HCT116 (cell line): ENCODE results near the gene CHAF1A. TPM values are rescaled to one million over a fixed set of nuclear protein-coding genes. Genes with fewer than 3 reads are reported as not detected.

Experiments used
- ATAC-seq: fragments of 200-7000 bp; cut with Tn5 transposase; 2 replicates; pipeline ENCODE4 v1.9.1; 2020; ENCODE audit warnings: mild to moderate bottlenecking, moderate library complexity
- BruUV-seq: library from RNA; stranded (reverse); fragments of 400-500 nt; replicated peaks from 2 replicates; lab custom pipeline; 2021; lab: Mats Ljungman, UMichigan
- CTCF ChIA-PET: fragments of 300-600 bp; sonication (Branson Sonifier 250); formaldehyde crosslinking; loops from one replicate; lab custom pipeline; 2021; ENCODE audit warnings: antibody characterized with exemption; lab: Charles Lee
- POLR2A ChIA-PET: fragments of 300-600, 350-600 bp; sonication (Branson Sonifier 250); formaldehyde crosslinking; loops from one replicate; lab custom pipeline; 2021; ENCODE audit warnings: antibody characterized with exemption; lab: Charles Lee
- RAD21 ChIA-PET, 2 experiments: fragments of 300-600 bp; sonication (Branson Sonifier 250); formaldehyde crosslinking; loops; one replicate each; lab custom pipeline; 2023; ENCODE audit warnings: low total read pairs in 2 of 2; ENCODE audit not compliant: uncharacterized antibody in 2 of 2, unreplicated experiment in 2 of 2, low non-redundant PET in 1 of 2; lab: Charles Lee
- DNase-seq: peaks from one replicate; pipeline ENCODE4 v3.0.0-alpha.2; 2010; ENCODE audit warnings: low read depth, low spot score
- H2AFZ ChIP-seq: fragments of 200-600 bp; shearing (Covaris generic), sonication (generic); 2 replicates; pipeline ENCODE4 v1.6.1; 2017; ENCODE audit warnings: low read depth, mixed run types, mixed read lengths, antibody characterized with exemption, low read length; ENCODE audit not compliant: poor library complexity, severe bottlenecking
- H3K27ac ChIP-seq: 2 replicates; pipeline ENCODE4 v1.5.1; 2012; ENCODE audit warnings: low read depth, low read length
- H3K27me3 ChIP-seq: fragments of 200-600 bp; sonication (generic); 2 replicates; pipeline ENCODE4 v1.6.1; 2016; ENCODE audit warnings: mixed run types, low read length, mixed read lengths; ENCODE audit not compliant: insufficient read depth
- H3K36me3 ChIP-seq, 2 experiments: fragments of 200-500 bp in 1 of 2; fragments of 200-600 bp in 1 of 2; sonication (Bioruptor generic) in 1 of 2; sonication (generic) in 1 of 2; 2 replicates each; pipeline versions ENCODE4 v1.5.1 to v1.6.1; 2014 to 2016; ENCODE audit warnings: low read length in 2 of 2, inconsistent platforms in 1 of 2, mixed read lengths in 1 of 2, mixed run types in 1 of 2; ENCODE audit not compliant: insufficient read depth in 2 of 2, control insufficient read depth in 1 of 2
- H3K4me1 ChIP-seq, 2 experiments: fragments of 200-600 bp in 1 of 2; sonication (generic) in 1 of 2; 2 replicates each; pipeline versions ENCODE4 v1.5.1 to v1.6.1; 2012 to 2017; ENCODE audit warnings: low read length in 2 of 2, inconsistent platforms in 1 of 2, mild to moderate bottlenecking in 1 of 2, mixed read lengths in 1 of 2, mixed run types in 1 of 2, moderate library complexity in 1 of 2; ENCODE audit not compliant: insufficient read depth in 2 of 2, control insufficient read depth in 1 of 2
- H3K4me2 ChIP-seq: fragments of 200-600 bp; sonication (generic); 2 replicates; pipeline ENCODE4 v1.6.1; 2017; ENCODE audit warnings: mixed run types, low read length, mixed read lengths
- H3K4me3 ChIP-seq, 2 experiments: fragments of 200-600 bp in 1 of 2; sonication (generic) in 1 of 2; replicated peaks in 1 of 2; 2 replicates each; pipeline ENCODE4 v1.5.1; 2011 to 2016; ENCODE audit warnings: low read length in 2 of 2, control low read depth in 1 of 2, low read depth in 1 of 2, mild to moderate bottlenecking in 1 of 2, mixed read lengths in 1 of 2, mixed run types in 1 of 2
- H3K79me2 ChIP-seq: fragments of 200-600 bp; sonication (generic); 2 replicates; pipeline ENCODE4 v1.6.1; 2017; ENCODE audit warnings: mild to moderate bottlenecking, mixed run types, low read length, moderate library complexity, mixed read lengths; ENCODE audit not compliant: insufficient read depth
- H3K9ac ChIP-seq: fragments of 200-600 bp; sonication (generic); 2 replicates; pipeline ENCODE4 v1.6.1; 2016; ENCODE audit warnings: low read length, mixed read lengths
- H3K9me2 ChIP-seq: fragments of 200-600 bp; sonication (generic), shearing (Covaris generic); 2 replicates; pipeline ENCODE4 v1.6.1; 2017; ENCODE audit warnings: mixed run types, mild to moderate bottlenecking, moderate library complexity; ENCODE audit not compliant: insufficient read depth
- H3K9me3 ChIP-seq, 2 experiments: fragments of 200-500 bp in 1 of 2; fragments of 200-600 bp in 1 of 2; sonication (Bioruptor generic) in 1 of 2; sonication (generic) in 1 of 2; 2 replicates each; pipeline ENCODE4 v1.6.1; 2014 to 2017; ENCODE audit warnings: low read length in 2 of 2, mixed read lengths in 2 of 2, inconsistent platforms in 1 of 2, low read depth in 1 of 2, mild to moderate bottlenecking in 1 of 2, mixed run types in 1 of 2, moderate library complexity in 1 of 2; ENCODE audit not compliant: control insufficient read depth in 1 of 2, insufficient read depth in 1 of 2
- H4K20me1 ChIP-seq: fragments of 200-600 bp; sonication (generic), shearing (Covaris generic); 2 replicates; pipeline ENCODE4 v1.6.1; 2017; ENCODE audit warnings: mixed run types, mild to moderate bottlenecking, moderate library complexity; ENCODE audit not compliant: insufficient read depth
- CBX3 ChIP-seq: IDR thresholded peaks from 2 replicates; pipeline ENCODE4 v1.6.1; 2012; ENCODE audit warnings: low read depth
- ELF1 ChIP-seq: IDR thresholded peaks from 2 replicates; pipeline ENCODE4 v1.6.1; 2012; ENCODE audit warnings: low read depth, borderline replicate concordance
- EZH2 ChIP-seq: fragments of 200-600 bp; sonication (generic); IDR thresholded peaks from 2 replicates; pipeline ENCODE4 v1.6.1; 2017; ENCODE audit warnings: antibody characterized with exemption, mixed run types
- POLR2A ChIP-seq: IDR thresholded peaks from 2 replicates; pipeline ENCODE4 v1.7.0; 2011; ENCODE audit warnings: borderline replicate concordance; ENCODE audit not compliant: insufficient read depth, insufficient read length; ENCODE audit errors: extremely low read depth
- POLR2AphosphoS5 ChIP-seq: IDR thresholded peaks from 2 replicates; pipeline ENCODE4 v1.6.1; 2011; ENCODE audit warnings: mild to moderate bottlenecking, low read depth, low read length, moderate library complexity
- SIN3A ChIP-seq: IDR thresholded peaks from 2 replicates; pipeline ENCODE4 v1.6.1; 2012; ENCODE audit warnings: low read depth
- SP1 ChIP-seq: IDR thresholded peaks from 2 replicates; pipeline ENCODE4 v1.6.1; 2012; ENCODE audit warnings: low read depth
- SRF ChIP-seq: IDR thresholded peaks from 2 replicates; pipeline ENCODE4 v1.6.1; 2012; ENCODE audit warnings: low read depth
- intact Hi-C: fragments of 100-400 bp; cut with micrococcal nuclease; formaldehyde crosslinking; loops from 2 replicates; pipeline ENCODE4 v1.10.0; 2022
- total RNA-seq: library from RNA; stranded (reverse); gene quantifications from one replicate; pipeline ENCODE4 v1.2.1, GENCODE V29; 2021; ENCODE audit not compliant: unreplicated experiment
- TF ChIP-seq, protein P1 (sequence below): IDR thresholded peaks from 2 replicates; pipeline ENCODE4 v1.6.1; 2012; ENCODE audit warnings: low read depth
- TF ChIP-seq, protein P2 (sequence below): IDR thresholded peaks from 2 replicates; pipeline ENCODE4 v1.6.1; 2012

Gene CHAF1A
- total RNA-seq, 1 experiment from 2014 or later: 69.9 TPM

DNA sequence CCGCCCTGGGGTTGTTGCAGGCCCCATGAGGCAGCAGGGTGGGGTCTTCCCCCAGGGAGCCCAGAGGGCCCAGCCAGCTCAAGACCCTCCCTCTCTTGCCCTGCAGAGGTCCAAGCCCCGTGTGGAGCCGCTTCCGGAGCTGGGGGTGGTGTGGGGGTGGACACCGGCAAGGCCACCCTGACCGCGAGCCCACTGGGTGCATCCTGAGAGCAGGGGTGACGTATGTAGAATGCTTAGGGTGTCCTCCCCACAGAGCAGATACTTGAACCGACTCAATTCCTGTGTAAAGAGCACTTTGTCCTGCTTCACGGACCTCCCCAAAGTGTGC, 40.3 kb downstream of the CHAF1A start (continued):
- TF ChIP-seq, protein P1, sequence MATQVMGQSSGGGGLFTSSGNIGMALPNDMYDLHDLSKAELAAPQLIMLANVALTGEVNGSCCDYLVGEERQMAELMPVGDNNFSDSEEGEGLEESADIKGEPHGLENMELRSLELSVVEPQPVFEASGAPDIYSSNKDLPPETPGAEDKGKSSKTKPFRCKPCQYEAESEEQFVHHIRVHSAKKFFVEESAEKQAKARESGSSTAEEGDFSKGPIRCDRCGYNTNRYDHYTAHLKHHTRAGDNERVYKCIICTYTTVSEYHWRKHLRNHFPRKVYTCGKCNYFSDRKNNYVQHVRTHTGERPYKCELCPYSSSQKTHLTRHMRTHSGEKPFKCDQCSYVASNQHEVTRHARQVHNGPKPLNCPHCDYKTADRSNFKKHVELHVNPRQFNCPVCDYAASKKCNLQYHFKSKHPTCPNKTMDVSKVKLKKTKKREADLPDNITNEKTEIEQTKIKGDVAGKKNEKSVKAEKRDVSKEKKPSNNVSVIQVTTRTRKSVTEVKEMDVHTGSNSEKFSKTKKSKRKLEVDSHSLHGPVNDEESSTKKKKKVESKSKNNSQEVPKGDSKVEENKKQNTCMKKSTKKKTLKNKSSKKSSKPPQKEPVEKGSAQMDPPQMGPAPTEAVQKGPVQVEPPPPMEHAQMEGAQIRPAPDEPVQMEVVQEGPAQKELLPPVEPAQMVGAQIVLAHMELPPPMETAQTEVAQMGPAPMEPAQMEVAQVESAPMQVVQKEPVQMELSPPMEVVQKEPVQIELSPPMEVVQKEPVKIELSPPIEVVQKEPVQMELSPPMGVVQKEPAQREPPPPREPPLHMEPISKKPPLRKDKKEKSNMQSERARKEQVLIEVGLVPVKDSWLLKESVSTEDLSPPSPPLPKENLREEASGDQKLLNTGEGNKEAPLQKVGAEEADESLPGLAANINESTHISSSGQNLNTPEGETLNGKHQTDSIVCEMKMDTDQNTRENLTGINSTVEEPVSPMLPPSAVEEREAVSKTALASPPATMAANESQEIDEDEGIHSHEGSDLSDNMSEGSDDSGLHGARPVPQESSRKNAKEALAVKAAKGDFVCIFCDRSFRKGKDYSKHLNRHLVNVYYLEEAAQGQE: no peak
- no peak for TF ChIP-seq EZH2
- TF ChIP-seq ELF1: no peak
- TF ChIP-seq SP1: no peak
- no peak for TF ChIP-seq SRF
- TF ChIP-seq CBX3: no peak
- TF ChIP-seq SIN3A: no peak

DNA sequence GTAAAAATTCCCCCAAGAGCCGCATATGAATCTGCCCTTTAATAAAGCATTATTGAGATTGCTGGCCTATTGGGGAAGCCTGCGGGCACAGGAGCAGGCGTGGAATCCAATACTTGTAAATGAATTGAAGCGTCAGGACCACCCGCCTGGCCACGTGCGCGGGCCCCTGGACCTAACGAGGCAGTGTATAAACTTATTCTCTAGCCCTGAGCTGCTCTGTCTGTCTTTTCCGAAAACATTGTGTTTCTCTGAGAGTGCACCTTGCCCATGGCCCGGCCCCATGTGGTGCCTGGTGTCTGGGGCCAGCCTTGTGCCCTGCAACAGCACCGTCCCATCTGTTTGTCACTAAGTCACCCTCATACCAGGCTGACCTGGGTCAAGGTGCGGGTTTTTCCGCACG, 40.7 kb downstream of the CHAF1A start:
- H3K9ac ChIP-seq: no peak overlapping the region
- intact Hi-C loops: no loop called here
- no peaks in the 10 kb centered on the region for H3K9me3 ChIP-seq
- H2AFZ ChIP-seq: no peak overlapping the region
- H3K79me2 ChIP-seq: peaks cover 15% of the 10 kb centered on the region
- no peaks in the 10 kb centered on the region for H3K4me1 ChIP-seq
- RAD21 ChIA-PET: no interaction called here
- BruUV-seq: TSS peak; percentile 39
- no peak for DNase-seq
- CTCF ChIA-PET: no interaction called here
- H3K36me3 ChIP-seq: peaks cover 9 to 20% of the 10 kb centered on the region in 2 experiments; a peak in 3 of 4 replicates
- ATAC-seq: no peak
- TF ChIP-seq POLR2AphosphoS5 (no peak), POLR2A (no peak)
- TF ChIP-seq, protein P2, sequence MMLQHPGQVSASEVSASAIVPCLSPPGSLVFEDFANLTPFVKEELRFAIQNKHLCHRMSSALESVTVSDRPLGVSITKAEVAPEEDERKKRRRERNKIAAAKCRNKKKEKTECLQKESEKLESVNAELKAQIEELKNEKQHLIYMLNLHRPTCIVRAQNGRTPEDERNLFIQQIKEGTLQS: no peak
- TF ChIP-seq, all 23 proteins: peak for 0
- Histone ChIP-seq H3K27ac (no peak overlapping the region), H3K9me2 (no peaks in the 10 kb centered on the region), H3K4me2 (no peak overlapping the region), H3K4me3 (no peak overlapping the region), H4K20me1 (no peaks in the 10 kb centered on the region), H3K27me3 (no peaks in the 10 kb centered on the region)
- POLR2A ChIA-PET: no interaction called here
